ENCODE data around the gene UBE2L3.
"Not testable (repeated sequence)": the region's sequence is repeated elsewhere in the genome, so short reads cannot be mapped to it uniquely, and the experiment has no call there.

DNA sequence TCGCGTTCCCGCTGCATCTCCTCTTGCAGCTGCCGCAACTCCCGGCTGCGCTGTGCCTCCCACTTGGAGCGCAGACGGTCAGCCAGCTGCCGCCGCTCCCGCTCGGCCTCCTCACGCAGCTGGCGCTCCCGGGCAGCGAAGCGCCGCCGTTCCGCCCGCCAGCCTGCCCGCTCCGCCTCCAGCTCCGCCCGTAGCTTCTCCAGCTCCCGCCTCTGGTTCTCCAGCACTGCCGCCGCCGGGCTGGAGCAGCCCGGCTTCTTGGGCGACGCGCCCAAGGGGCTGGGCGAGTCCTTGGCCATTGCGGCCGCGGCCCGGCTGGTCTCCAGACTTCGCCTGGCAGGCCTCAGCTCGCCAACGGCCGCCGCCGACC is 16.9 kb upstream of the UBE2L3 start:
- TF ChIP-seq, protein P1, sequence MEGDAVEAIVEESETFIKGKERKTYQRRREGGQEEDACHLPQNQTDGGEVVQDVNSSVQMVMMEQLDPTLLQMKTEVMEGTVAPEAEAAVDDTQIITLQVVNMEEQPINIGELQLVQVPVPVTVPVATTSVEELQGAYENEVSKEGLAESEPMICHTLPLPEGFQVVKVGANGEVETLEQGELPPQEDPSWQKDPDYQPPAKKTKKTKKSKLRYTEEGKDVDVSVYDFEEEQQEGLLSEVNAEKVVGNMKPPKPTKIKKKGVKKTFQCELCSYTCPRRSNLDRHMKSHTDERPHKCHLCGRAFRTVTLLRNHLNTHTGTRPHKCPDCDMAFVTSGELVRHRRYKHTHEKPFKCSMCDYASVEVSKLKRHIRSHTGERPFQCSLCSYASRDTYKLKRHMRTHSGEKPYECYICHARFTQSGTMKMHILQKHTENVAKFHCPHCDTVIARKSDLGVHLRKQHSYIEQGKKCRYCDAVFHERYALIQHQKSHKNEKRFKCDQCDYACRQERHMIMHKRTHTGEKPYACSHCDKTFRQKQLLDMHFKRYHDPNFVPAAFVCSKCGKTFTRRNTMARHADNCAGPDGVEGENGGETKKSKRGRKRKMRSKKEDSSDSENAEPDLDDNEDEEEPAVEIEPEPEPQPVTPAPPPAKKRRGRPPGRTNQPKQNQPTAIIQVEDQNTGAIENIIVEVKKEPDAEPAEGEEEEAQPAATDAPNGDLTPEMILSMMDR (IDR thresholded peaks at IDR 0.05): not testable (repeated sequence)
- TF ChIP-seq POLR2A (IDR thresholded peaks at IDR 0.05): not testable (repeated sequence)
